Suprapubic skin (tissue), 4 donors: ENCODE results near the gene PNKP. TPM values are rescaled to one million over a fixed set of nuclear protein-coding genes. Genes with fewer than 3 reads are reported as not detected.
A peak's percentile ranks its signal among the peaks of the same experiment; 100 is the strongest.

Source experiments
- DNase-seq, 2 donors: peaks; one replicate each; pipeline ENCODE4 v3.0.0-alpha.2; 2019; ENCODE audit warnings: low spot score in 2 of 2
- H3K27ac ChIP-seq: fragments of 200-600 bp; sonication (generic); one replicate; pipeline ENCODE4 v1.5.1; 2019
- H3K27me3 ChIP-seq: fragments of 200-600 bp; sonication (generic); one replicate; pipeline ENCODE4 v1.5.1; 2019
- H3K36me3 ChIP-seq: fragments of 200-600 bp; sonication (generic); one replicate; pipeline ENCODE4 v1.5.1; 2019
- H3K4me1 ChIP-seq: fragments of 200-600 bp; sonication (generic); one replicate; pipeline ENCODE4 v1.5.1; 2019
- H3K4me3 ChIP-seq: fragments of 200-600 bp; sonication (generic); one replicate; pipeline ENCODE4 v1.5.1; 2019; ENCODE audit warnings: mild to moderate bottlenecking
- H3K9me3 ChIP-seq: fragments of 200-600 bp; sonication (generic); one replicate; pipeline ENCODE4 v1.5.1; 2019
- EP300 ChIP-seq: sonication (generic); formaldehyde crosslinking; IDR thresholded peaks from one replicate; pipeline ENCODE4 v1.6.1; 2017; ENCODE audit warnings: antibody characterized with exemption
- POLR2A ChIP-seq, 2 donors: fragments of 450-650 bp; IDR thresholded peaks; one replicate each; pipeline ENCODE4 v1.6.1; 2017; ENCODE audit warnings: antibody characterized with exemption in 2 of 2, mild to moderate bottlenecking in 2 of 2, moderate library complexity in 2 of 2
- POLR2AphosphoS5 ChIP-seq, 3 donors: sonication (generic); formaldehyde crosslinking; IDR thresholded peaks; one replicate each; pipeline ENCODE4 v1.6.1; 2017; ENCODE audit warnings: antibody characterized with exemption in 3 of 3
- WGBS: methylation state at CpG from one replicate; pipeline ENCODE4 v1.1.5; 2018; 5-methylcytosine and 5-hydroxymethylcytosine counted together
- total RNA-seq, 4 donors: library from RNA; depleted of rRNA; stranded (reverse); fragments of >200 nt; gene quantifications; one replicate each; pipeline ENCODE4 v1.1.0, GENCODE V29; 2016
- TF ChIP-seq, protein P1 (sequence below), 2 donors: fragments of 200-600 bp in 1 of 2; fragments of 450-650 bp in 1 of 2; sonication (generic) in 1 of 2; IDR thresholded peaks; one replicate each; pipeline ENCODE4 v1.5.1; 2016 to 2019; ENCODE audit warnings: antibody characterized with exemption in 2 of 2, mild to moderate bottlenecking in 1 of 2, moderate library complexity in 1 of 2

The PNKP gene
- total RNA-seq, 4 donors from 2014 or later: 26.0 to 53.3 (median 40.5) TPM

DNA sequence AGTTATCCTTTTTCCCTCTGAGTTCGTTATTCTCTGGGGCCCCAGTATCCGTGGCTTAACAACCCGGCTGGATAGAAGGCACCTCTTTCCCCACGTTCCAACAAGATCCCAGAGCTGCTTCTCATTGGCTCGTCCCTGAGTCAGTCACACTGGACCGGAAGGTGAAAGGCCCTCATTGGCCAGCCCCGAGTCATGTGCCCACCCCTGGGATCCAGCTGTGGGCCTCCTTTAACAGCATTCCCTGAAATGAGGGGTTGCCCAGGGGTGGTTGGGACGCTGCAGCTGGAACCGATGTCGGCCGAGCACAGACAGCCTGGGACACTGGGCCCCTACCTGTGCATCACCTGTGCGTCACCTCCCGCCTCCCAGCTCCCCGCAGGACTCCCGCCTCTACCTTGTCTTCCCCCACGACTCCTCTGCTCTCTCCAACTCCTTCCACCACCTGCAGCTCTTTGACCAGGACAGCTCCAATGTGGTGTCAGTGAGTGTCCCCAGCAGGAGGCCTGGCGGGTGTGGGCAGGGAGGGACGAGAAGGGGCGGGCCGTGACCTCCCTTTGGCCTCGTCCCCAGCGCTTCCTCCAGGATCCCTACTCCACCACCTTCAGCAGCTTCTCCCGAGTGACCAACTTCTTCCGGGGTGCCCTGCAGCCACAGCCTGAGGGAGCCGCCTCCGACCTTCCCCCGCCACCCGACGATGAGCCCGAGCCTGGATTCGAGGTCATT, 14.5 kb upstream of the PNKP start:
- Histone ChIP-seq H3K27me3 (no peaks in the 10 kb centered on the region), H3K27ac (no peak overlapping the region), H3K4me1 (peaks cover 15% of the 10 kb centered on the region), H3K36me3 (peaks cover 69% of the 10 kb centered on the region), H3K9me3 (no peaks in the 10 kb centered on the region), H3K4me3 (no peak overlapping the region)
- DNase-seq: no peak
- no peak for TF ChIP-seq EP300
- TF ChIP-seq POLR2A (IDR thresholded peaks at IDR 0.05): no peak
- TF ChIP-seq, protein P1, sequence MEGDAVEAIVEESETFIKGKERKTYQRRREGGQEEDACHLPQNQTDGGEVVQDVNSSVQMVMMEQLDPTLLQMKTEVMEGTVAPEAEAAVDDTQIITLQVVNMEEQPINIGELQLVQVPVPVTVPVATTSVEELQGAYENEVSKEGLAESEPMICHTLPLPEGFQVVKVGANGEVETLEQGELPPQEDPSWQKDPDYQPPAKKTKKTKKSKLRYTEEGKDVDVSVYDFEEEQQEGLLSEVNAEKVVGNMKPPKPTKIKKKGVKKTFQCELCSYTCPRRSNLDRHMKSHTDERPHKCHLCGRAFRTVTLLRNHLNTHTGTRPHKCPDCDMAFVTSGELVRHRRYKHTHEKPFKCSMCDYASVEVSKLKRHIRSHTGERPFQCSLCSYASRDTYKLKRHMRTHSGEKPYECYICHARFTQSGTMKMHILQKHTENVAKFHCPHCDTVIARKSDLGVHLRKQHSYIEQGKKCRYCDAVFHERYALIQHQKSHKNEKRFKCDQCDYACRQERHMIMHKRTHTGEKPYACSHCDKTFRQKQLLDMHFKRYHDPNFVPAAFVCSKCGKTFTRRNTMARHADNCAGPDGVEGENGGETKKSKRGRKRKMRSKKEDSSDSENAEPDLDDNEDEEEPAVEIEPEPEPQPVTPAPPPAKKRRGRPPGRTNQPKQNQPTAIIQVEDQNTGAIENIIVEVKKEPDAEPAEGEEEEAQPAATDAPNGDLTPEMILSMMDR (IDR thresholded peaks at IDR 0.05): no peak
- TF ChIP-seq POLR2AphosphoS5 (IDR thresholded peaks at IDR 0.05): no peak
- 90% methylated on average over 31 of the region's 31 CpGs for WGBS

DNA sequence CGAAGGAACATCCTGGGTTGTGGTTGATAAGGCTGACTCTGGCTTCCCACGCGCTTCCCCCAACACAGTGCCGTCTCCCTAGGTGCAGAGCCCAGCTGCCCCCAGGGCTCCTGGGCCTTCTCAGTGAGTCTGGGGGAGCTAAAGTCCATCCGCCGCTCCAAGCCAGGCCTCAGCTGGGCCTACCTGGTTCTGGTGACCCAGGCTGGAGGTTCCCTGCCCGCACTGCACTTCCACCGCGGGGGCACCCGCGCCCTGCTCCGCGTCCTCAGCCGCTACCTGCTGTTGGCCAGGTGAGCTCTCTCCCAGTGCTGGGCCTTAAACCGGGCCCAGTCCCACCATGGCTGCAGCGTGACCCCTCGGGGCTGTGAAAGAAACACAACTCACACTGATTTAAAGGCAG, 13.8 kb upstream of the PNKP start:
- peaks cover 69% of the 10 kb centered on the region for H3K36me3 ChIP-seq
- no peak for DNase-seq
- no peak overlapping the region for H3K4me3 ChIP-seq
- no peak overlapping the region for H3K27ac ChIP-seq
- H3K4me1 ChIP-seq: peaks cover 15% of the 10 kb centered on the region
- 88% methylated on average over 12 of the region's 17 CpGs for WGBS
- H3K9me3 ChIP-seq: no peaks in the 10 kb centered on the region
- H3K27me3 ChIP-seq: no peaks in the 10 kb centered on the region
- TF ChIP-seq, protein P1 (IDR thresholded peaks at IDR 0.05): no peak
- TF ChIP-seq POLR2A (IDR thresholded peaks at IDR 0.05): no peak
- TF ChIP-seq EP300: no peak
- no peak for TF ChIP-seq POLR2AphosphoS5 (IDR thresholded peaks at IDR 0.05)

GRCh38 chr19:49880162-49880869, 12.9 kb upstream of the PNKP start:
- no peaks in the 10 kb centered on the region for H3K27me3 ChIP-seq
- TF ChIP-seq POLR2AphosphoS5 (IDR thresholded peaks at IDR 0.05) (no peak), EP300 (no peak), POLR2A (IDR thresholded peaks at IDR 0.05) (no peak)
- TF ChIP-seq, protein P1 (IDR thresholded peaks at IDR 0.05): no peak
- no peaks in the 10 kb centered on the region for H3K9me3 ChIP-seq
- WGBS: no CpG with 5 or more reads among the region's 10 CpGs
- H3K27ac ChIP-seq: no peak overlapping the region
- peaks cover 22% of the 10 kb centered on the region for H3K4me1 ChIP-seq
- H3K4me3 ChIP-seq: no peak overlapping the region
- DNase-seq: no peak
- peaks cover 66% of the 10 kb centered on the region for H3K36me3 ChIP-seq

- no peak for TF ChIP-seq POLR2A (IDR thresholded peaks at IDR 0.05)
- no peak for TF ChIP-seq EP300
- no peak for TF ChIP-seq POLR2AphosphoS5 (IDR thresholded peaks at IDR 0.05)
- TF ChIP-seq, protein P1 (IDR thresholded peaks at IDR 0.05): no peak
- 94% methylated on average over 12 of the region's 12 CpGs for WGBS
- Histone ChIP-seq H3K27me3 (no peaks in the 10 kb centered on the region), H3K4me3 (no peak overlapping the region), H3K27ac (no peak overlapping the region), H3K36me3 (peaks cover 57% of the 10 kb centered on the region), H3K4me1 (peaks cover 31% of the 10 kb centered on the region), H3K9me3 (no peaks in the 10 kb centered on the region)
- no peak for DNase-seq
Measured at GRCh38 chr19:49879243-49879963, 12.0 kb upstream of the PNKP start.

- no peak for DNase-seq
- 82% methylated on average over 9 of the region's 9 CpGs for WGBS
- no peaks in the 10 kb centered on the region for H3K27me3 ChIP-seq
- H3K9me3 ChIP-seq: no peaks in the 10 kb centered on the region
- peak overlapping the region; percentile 99 for H3K27ac ChIP-seq
- H3K36me3 ChIP-seq: peaks cover 50% of the 10 kb centered on the region
- TF ChIP-seq POLR2A (IDR thresholded peaks at IDR 0.05) (no peak), POLR2AphosphoS5 (IDR thresholded peaks at IDR 0.05) (no peak), EP300 (no peak)
- TF ChIP-seq, protein P1 (IDR thresholded peaks at IDR 0.05): no peak
- peak overlapping the region; percentile 100 for H3K4me3 ChIP-seq
- H3K4me1 ChIP-seq: peaks cover 35% of the 10 kb centered on the region
Measured at GRCh38 chr19:49878744-49879070, 11.3 kb upstream of the PNKP start.
